Right cardiac atrium (tissue), 5 donors: ENCODE results near the gene NR1D1. TPM values are rescaled to one million over a fixed set of nuclear protein-coding genes. Genes with fewer than 3 reads are reported as not detected.

Experiments used
- ATAC-seq, 2 donors: fragments of 200-7000 bp; cut with Tn5 transposase; one replicate each; pipeline versions ENCODE4 v1.8.0 to v1.9.1; 2020; ENCODE audit warnings: moderate library complexity in 2 of 2, mild to moderate bottlenecking in 1 of 2
- DNase-seq, 3 donors: peaks; one replicate each; pipeline ENCODE4 v3.0.0-alpha.2; 2020
- H3K27ac ChIP-seq: one replicate; pipeline ENCODE4 v1.5.1; 2013; ENCODE audit warnings: mild to moderate bottlenecking, low read length, control low read depth, moderate library complexity
- H3K27me3 ChIP-seq: one replicate; pipeline ENCODE4 v1.6.1; 2013; ENCODE audit not compliant: control insufficient read depth, insufficient read depth
- H3K4me1 ChIP-seq: one replicate; pipeline ENCODE4 v1.6.1; 2013; ENCODE audit warnings: low read length; ENCODE audit not compliant: control insufficient read depth, insufficient read depth
- H3K4me3 ChIP-seq: one replicate; pipeline ENCODE4 v1.5.1; 2013; ENCODE audit warnings: low read length, control low read depth
- H3K9me3 ChIP-seq: one replicate; pipeline ENCODE4 v1.6.1; 2013; ENCODE audit warnings: low read length; ENCODE audit not compliant: control insufficient read depth
- WGBS: extraction: QIAGEN DNeasy Blood & Tissue Kit; methylation state at CpG from one replicate; pipeline ENCODE4 v1.1.7; 2013; 5-methylcytosine and 5-hydroxymethylcytosine counted together
- intact Hi-C, 4 donors: fragments of 100-400 bp; cut with DNase I; formaldehyde crosslinking; loops; one replicate each; pipeline versions ENCODE4 v1.11.0 to v1.14.0; 2022 to 2023
- polyA plus RNA-seq: library from polyadenylated mRNA; stranded (reverse); fragments of 200-250 nt; gene quantifications from one replicate; pipeline ENCODE4 v1.2.3, GENCODE V29; 2013
- total RNA-seq, 4 donors: library from RNA; stranded (reverse); fragmentation: NEBNext Ultra II Directional; extraction: Animal tissue kit (Norgen Biotek cat#: 25700); gene quantifications; one replicate each; pipeline ENCODE4 v1.2.1, GENCODE V29; 2021
- donor health status: healthy with polysubstance abuse.
- donor health status: DM: no; HTN: yes; CAD: no.
- donor health status: DM: no; HTN: no; CAD: no.
- donor health status: DM: no; HTN: yes; CAD: no; lungs with severe emphysema.
- donor health status: DM: yes; HTN: yes; CAD: no.

The NR1D1 gene
- total and polyA plus RNA-seq, 5 donors = 10.2 to 25.1 (median 16.4) TPM

GRCh38 chr17:40064971-40065768, 35.2 kb downstream of the NR1D1 start:
- DNase-seq = peak in 2 of 3 donors; percentile 77 to 80
- intact Hi-C loops = loop anchor here in 3 of 4 donors (5.0 kb wide), 2 partner anchors 32 to 47 kb away; no protein-coding TSS in a partner anchor
- Histone ChIP-seq H3K4me3 (peak overlapping the region; percentile 84), H3K9me3 (no peaks in the 10 kb centered on the region), H3K27me3 (no peaks in the 10 kb centered on the region), H3K27ac (peak overlapping the region; percentile 97), H3K4me1 (peaks cover 25% of the 10 kb centered on the region)
- no peak for ATAC-seq
- 8% methylated on average over 10 of the region's 10 CpGs for WGBS

GRCh38 chr17:40063901-40064531, 36.4 kb downstream of the NR1D1 start:
- no peak for ATAC-seq

DNA sequence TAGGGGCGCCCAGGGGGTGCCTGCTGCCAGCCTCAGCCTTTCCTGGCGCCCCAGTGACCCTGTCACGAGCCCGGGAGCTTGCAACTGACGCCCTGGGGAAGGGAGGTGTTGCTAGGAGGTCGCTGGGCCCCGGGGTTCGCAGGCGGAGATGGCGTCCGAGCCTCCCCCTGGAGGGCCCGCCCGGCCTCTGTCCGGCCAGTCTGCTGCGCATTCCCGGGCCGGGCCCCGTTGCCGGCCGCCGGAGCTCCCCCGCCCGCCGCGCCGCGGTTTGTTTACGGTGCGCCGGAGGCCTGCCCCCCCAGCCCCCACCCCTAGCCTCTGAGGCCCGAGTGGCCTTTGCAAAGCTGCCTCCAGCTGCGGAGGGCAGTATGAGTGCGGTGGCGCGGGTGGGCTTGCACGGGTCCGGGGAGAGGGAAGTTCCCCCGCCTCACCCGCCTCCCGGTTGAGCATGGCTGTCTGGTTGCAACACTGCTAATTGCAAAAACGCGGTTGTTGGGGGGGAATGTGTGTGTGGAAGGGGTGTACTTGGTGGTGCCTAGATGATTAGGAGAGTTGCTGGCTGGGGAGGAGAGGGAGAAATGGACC, 37.1 kb downstream of the NR1D1 start:
- Histone ChIP-seq H3K4me1 (peaks cover 13% of the 10 kb centered on the region), H3K27ac (peak overlapping the region; percentile 97), H3K9me3 (no peaks in the 10 kb centered on the region), H3K4me3 (peak overlapping the region; percentile 84), H3K27me3 (no peaks in the 10 kb centered on the region)
- ATAC-seq (peak; percentile 48 to 55), DNase-seq (peak; percentile 48 to 84 (median 84))
- WGBS = under 1% methylated on average over 42 of the region's 42 CpGs
- intact Hi-C loops = loop anchor here in 2 of 4 donors (2.0 to 5.0 kb wide), 2 partner anchors 24 to 34 kb away; no protein-coding TSS in a partner anchor

More at GRCh38 chr17:40063901-40064531, 36.4 kb downstream of the NR1D1 start:
- H3K9me3 ChIP-seq = no peaks in the 10 kb centered on the region
- WGBS = 8% methylated on average over 10 of the region's 10 CpGs
- peak in 2 of 3 donors; percentile 45 to 58 for DNase-seq
- intact Hi-C loops = loop anchor here in 2 of 4 donors (2.0 to 5.0 kb wide), 2 partner anchors 23 to 33 kb away; no protein-coding TSS in a partner anchor
- H3K27me3 ChIP-seq = no peaks in the 10 kb centered on the region
- peaks cover 16% of the 10 kb centered on the region for H3K4me1 ChIP-seq
- peak overlapping the region; percentile 84 for H3K4me3 ChIP-seq
- H3K27ac ChIP-seq = peak overlapping the region; percentile 97

DNA sequence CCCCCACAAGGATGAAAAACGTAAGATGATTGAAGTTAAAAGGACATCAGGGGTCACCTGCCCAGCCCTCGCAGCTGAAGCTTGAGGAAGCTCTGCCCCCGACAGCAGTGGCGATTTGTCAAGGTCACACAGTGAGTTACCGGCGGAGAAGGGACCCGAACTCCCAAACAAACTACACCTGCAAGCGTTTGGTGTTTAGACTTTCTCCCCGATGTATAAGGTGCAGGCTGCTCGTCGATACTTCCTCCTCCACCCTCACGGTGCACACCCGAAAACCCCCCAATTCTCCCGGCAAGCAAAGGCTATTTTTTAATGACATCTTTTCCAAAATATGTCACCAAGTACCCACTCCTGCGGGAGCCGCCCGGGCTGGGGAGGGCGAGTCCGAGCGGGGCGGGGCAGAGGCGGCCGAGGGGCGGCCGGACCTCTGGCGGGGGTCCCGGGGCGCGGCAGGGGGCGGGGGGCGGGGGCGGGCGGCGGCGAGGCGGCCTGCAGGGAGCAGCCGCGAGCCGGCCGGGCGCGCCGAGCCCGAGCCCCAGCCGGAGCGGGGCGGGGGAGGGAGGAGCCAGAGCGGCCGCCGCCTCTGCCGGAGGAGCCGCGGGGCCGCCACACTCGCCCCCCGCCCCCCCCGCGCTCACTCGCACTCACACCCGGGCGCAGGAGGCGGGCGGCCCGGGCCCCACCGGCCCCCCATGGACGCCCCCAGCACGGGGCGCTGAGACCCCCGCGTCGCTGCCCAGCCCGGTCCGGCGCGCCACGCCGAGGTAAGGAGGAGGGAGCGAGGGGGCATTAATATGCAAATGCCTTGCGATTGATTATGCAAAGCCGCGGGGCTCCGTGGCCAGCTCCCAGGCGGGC, 37.8 kb downstream of the NR1D1 start, which contains the start of gene THRA:
THRA (plus strand) TSS at position 637 of the 858 bp plus-strand sequence. CDS start 11,524 bp downstream, outside the sequence.
- Histone ChIP-seq H3K9me3 (no peaks in the 10 kb centered on the region), H3K27me3 (no peaks in the 10 kb centered on the region), H3K27ac (peak within 1 kb of the TSS; percentile 97), H3K4me3 (peak within 1 kb of the TSS; percentile 84), H3K4me1 (peaks cover 9% of the 10 kb centered on the region)
- intact Hi-C loops = loop anchor here in 2 of 4 donors (2.0 to 5.0 kb wide), 2 partner anchors 24 to 35 kb away; no protein-coding TSS in a partner anchor
- 1% methylated on average over 83 of the region's 83 CpGs for WGBS
- peak; percentile 63 to 75 for ATAC-seq
- DNase-seq = peak; percentile 73 to 93 (median 92)

DNA sequence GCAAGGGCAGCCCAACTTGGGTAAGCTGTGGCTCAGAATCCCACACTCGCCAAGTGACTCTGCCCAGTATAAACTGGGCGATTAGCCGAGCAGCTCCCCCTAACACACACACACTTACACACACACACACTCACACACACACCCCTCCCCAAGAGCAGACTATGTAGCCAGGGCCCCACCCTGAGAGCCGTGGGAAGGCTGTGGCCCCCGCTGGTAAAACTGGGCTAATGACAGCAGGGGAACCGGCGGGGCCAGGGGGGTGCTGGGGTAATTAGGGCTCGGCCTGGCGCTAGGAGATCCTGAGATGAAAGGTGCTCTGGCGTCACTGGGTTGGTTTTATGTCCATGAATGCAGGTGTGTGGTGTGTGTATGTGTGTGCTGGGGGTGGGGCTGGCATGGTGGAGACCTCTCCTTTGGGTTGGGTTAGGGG, 38.8 kb downstream of the NR1D1 start:
- DNase-seq (peak in 2 of 3 donors; percentile 50 to 51), ATAC-seq (no peak)
- Histone ChIP-seq H3K4me1 (peaks cover 9% of the 10 kb centered on the region), H3K27me3 (no peaks in the 10 kb centered on the region), H3K4me3 (no peak overlapping the region), H3K27ac (no peak overlapping the region), H3K9me3 (no peaks in the 10 kb centered on the region)
- WGBS = 73% methylated on average over 10 of the region's 10 CpGs
- intact Hi-C loops = loop anchor here in 2 of 4 donors (2.0 to 5.0 kb wide), 2 partner anchors 25 to 36 kb away; no protein-coding TSS in a partner anchor

DNA sequence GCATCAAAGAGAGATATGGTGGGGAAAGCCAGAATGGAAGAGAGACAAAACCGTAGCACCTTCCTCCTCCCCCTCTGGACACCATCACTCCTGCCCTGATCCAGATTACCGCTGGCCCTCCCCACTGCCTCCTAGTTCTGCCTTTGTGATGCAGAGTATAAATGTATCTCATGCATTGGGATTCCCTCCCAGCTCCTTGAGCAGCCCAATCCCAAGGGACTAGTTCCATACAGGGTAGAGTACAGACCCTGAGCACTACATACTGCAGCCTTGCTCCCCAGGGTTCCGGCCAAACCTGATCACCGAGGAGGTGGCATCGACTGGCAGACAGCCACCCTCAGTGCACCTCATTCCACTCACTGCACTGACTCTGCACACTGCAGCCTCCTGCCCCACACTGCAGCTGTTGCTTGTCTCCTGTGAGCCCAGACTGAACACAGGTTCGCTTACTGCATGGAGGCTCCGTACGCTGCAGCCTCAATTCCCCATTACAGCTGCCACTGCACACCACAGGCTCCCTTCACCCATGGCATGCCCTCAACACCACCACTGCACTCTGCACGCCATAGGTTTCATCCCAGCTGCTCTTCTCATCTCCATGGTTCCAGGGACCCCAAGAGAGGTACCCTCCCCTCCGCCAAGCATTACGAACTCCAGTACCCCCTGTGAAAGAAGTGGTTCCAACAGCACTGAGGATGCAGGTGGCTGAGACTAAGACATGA, 39.3 kb downstream of the NR1D1 start:
- WGBS = 82% methylated on average over 11 of the region's 11 CpGs

DNA sequence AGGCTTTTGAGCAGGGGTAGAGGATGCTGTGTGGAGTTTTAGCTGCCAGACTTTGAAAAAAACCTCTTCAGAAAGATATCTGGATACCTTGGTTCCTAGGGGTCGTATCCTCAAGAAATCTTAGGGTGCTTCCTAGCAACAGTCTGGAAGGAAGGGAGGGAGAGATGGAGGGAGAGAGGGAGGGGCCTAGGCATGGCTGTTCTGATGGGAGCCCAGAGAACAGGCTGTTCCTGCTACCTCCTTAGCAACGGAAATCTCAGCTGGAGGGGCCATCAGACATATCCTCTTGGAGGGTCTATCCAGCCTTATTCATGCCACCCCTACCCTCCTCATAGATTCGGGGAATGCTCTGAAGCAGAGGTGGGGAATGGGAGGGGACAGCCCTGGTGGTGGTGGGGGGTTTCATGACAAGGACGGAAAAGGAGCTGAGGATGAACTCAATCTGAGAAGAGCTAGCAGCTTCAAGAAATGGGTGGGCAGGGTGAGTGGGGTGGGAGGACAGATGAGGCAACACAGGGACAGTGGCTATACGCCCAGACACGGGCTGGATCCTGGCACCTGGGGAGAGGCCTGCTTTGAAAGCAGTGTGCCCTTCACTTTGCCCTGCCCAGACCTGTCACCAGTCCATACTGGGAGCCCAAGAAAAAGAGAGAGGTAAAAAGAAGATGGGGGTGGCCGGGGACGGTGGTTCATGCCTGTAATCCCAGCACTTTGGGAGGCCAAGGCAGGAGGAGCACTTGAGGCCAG, 40.5 kb downstream of the NR1D1 start:
- intact Hi-C loops = loop anchor here in 1 of 4 donors (5.0 kb wide), 1 partner anchor 37 kb away; no protein-coding TSS in a partner anchor
- Histone ChIP-seq H3K4me3 (no peak overlapping the region), H3K27ac (no peak overlapping the region), H3K4me1 (peaks cover 5% of the 10 kb centered on the region), H3K9me3 (no peaks in the 10 kb centered on the region), H3K27me3 (no peaks in the 10 kb centered on the region)
- DNase-seq (peak in 2 of 3 donors; percentile 40 to 46), ATAC-seq (no peak)
- WGBS = 70% methylated on average over 8 of the region's 8 CpGs

More for the DNA sequence above, 39.3 kb downstream of the NR1D1 start:
- Histone ChIP-seq H3K27ac (no peak overlapping the region), H3K9me3 (no peaks in the 10 kb centered on the region), H3K27me3 (no peaks in the 10 kb centered on the region), H3K4me3 (no peak overlapping the region), H3K4me1 (peaks cover 9% of the 10 kb centered on the region)
- DNase-seq (peak in 2 of 3 donors; percentile 27 to 54), ATAC-seq (no peak)
- intact Hi-C loops = loop anchor here in 1 of 4 donors (5.0 kb wide), 1 partner anchor 36 kb away; no protein-coding TSS in a partner anchor

- intact Hi-C loops = no loop called here
- Histone ChIP-seq H3K27ac (peak overlapping the region; percentile 98), H3K4me3 (no peak overlapping the region), H3K27me3 (no peaks in the 10 kb centered on the region), H3K9me3 (no peaks in the 10 kb centered on the region), H3K4me1 (no peaks in the 10 kb centered on the region)
- ATAC-seq (no peak), DNase-seq (peak in 1 of 3 donors; percentile 3)
- 100% methylated on average over 1 of the region's 1 CpG for WGBS
Observed at GRCh38 chr17:40058865-40059264, 41.5 kb downstream of the NR1D1 start.

GRCh38 chr17:40058186-40058784, 42.1 kb downstream of the NR1D1 start:
- 35% methylated on average over 8 of the region's 8 CpGs for WGBS
- H3K9me3 ChIP-seq = no peaks in the 10 kb centered on the region
- peak; percentile 12 to 31 for ATAC-seq
- intact Hi-C loops = no loop called here
- peak in 2 of 3 donors; percentile 79 to 84 for DNase-seq
- H3K27me3 ChIP-seq = no peaks in the 10 kb centered on the region
- H3K4me1 ChIP-seq = no peaks in the 10 kb centered on the region
- H3K4me3 ChIP-seq = no peak overlapping the region
- H3K27ac ChIP-seq = peak overlapping the region; percentile 98
